Glutamatergic neuron (in vitro differentiated cells): ENCODE results near the gene MDC1. TPM values are rescaled to one million over a fixed set of nuclear protein-coding genes. Genes with fewer than 3 reads are reported as not detected.
"Not testable (repeated sequence)": the region's sequence is repeated elsewhere in the genome, so short reads cannot be mapped to it uniquely, and the experiment has no call there.

Experiments used
- DNase-seq: peaks from one replicate; pipeline ENCODE4 v3.0.0; 2022
- H3K27ac Mint-ChIP-seq: one replicate; pipeline ENCODE4 v1.8.0; 2020; ENCODE audit warnings: mild to moderate bottlenecking, mixed read lengths, inconsistent platforms; ENCODE audit not compliant: unreplicated experiment
- H3K27me3 Mint-ChIP-seq: one replicate; pipeline ENCODE4 v1.8.0; 2020; ENCODE audit warnings: mild to moderate bottlenecking, moderate library complexity, mixed read lengths, inconsistent platforms; ENCODE audit not compliant: unreplicated experiment
- H3K36me3 Mint-ChIP-seq: one replicate; pipeline ENCODE4 v1.8.0; 2020; ENCODE audit warnings: mild to moderate bottlenecking, mixed read lengths, inconsistent platforms; ENCODE audit not compliant: unreplicated experiment
- H3K4me1 Mint-ChIP-seq: one replicate; pipeline ENCODE4 v1.8.0; 2020; ENCODE audit warnings: mild to moderate bottlenecking, low read depth, mixed read lengths, inconsistent platforms; ENCODE audit not compliant: unreplicated experiment
- H3K4me3 Mint-ChIP-seq: one replicate; pipeline ENCODE4 v1.8.0; 2020; ENCODE audit warnings: mild to moderate bottlenecking, mixed read lengths, inconsistent platforms; ENCODE audit not compliant: unreplicated experiment
- H3K9me3 Mint-ChIP-seq: one replicate; pipeline ENCODE4 v1.8.0; 2020; ENCODE audit warnings: mild to moderate bottlenecking, moderate library complexity, mixed read lengths, inconsistent platforms; ENCODE audit not compliant: unreplicated experiment
- total RNA-seq: library from RNA; stranded (reverse); fragmentation: NEBNext Ultra II Directional; extraction: Animal tissue kit (Norgen Biotek cat#: 25700); gene quantifications from one replicate; pipeline ENCODE4 v1.2.1, GENCODE V29; 2021; ENCODE audit not compliant: unreplicated experiment
- TF ChIP-seq, protein P1 (sequence below): fragments of 200-600 bp; sonication (generic); IDR thresholded peaks from one replicate; pipeline ENCODE4 v1.5.0; 2021; ENCODE audit not compliant: partially characterized antibody, unreplicated experiment

MDC1 gene
- total RNA-seq, 1 donor from 2014 or later, result 50.4 TPM

- peak overlapping the region; percentile 98 for H3K27ac Mint-ChIP-seq
- peaks cover 38% of the 10 kb centered on the region for H3K27me3 Mint-ChIP-seq
- TF ChIP-seq, protein P1, sequence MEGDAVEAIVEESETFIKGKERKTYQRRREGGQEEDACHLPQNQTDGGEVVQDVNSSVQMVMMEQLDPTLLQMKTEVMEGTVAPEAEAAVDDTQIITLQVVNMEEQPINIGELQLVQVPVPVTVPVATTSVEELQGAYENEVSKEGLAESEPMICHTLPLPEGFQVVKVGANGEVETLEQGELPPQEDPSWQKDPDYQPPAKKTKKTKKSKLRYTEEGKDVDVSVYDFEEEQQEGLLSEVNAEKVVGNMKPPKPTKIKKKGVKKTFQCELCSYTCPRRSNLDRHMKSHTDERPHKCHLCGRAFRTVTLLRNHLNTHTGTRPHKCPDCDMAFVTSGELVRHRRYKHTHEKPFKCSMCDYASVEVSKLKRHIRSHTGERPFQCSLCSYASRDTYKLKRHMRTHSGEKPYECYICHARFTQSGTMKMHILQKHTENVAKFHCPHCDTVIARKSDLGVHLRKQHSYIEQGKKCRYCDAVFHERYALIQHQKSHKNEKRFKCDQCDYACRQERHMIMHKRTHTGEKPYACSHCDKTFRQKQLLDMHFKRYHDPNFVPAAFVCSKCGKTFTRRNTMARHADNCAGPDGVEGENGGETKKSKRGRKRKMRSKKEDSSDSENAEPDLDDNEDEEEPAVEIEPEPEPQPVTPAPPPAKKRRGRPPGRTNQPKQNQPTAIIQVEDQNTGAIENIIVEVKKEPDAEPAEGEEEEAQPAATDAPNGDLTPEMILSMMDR, result peak; percentile 32
- H3K4me1 Mint-ChIP-seq, result peaks cover 15% of the 10 kb centered on the region
- H3K36me3 Mint-ChIP-seq, result peaks cover 25% of the 10 kb centered on the region
- H3K9me3 Mint-ChIP-seq, result peaks cover 37% of the 10 kb centered on the region
- peak overlapping the region; percentile 97 for H3K4me3 Mint-ChIP-seq
- DNase-seq, result not testable (repeated sequence)
Observed at GRCh38 chr6:30717845-30718720, 1.0 kb upstream of the MDC1 start.

DNA sequence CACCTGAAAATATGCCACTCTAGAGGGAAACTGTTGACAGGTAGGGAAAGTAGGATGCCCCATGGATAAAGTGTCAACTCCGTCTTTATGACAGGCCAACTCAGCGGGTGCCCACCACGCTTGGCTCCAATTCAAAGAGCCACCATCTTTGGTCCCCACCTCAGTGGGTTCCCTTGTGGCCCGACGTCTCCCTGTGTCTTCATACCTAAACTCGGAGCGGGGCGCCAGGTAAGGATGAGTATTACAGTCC is 277 bp downstream of the MDC1 start:
- Mint-ChIP-seq H3K27ac (peak overlapping the region; percentile 98), H3K4me3 (peak overlapping the region; percentile 97), H3K4me1 (peaks cover 10% of the 10 kb centered on the region), H3K9me3 (peaks cover 25% of the 10 kb centered on the region), H3K36me3 (peaks cover 23% of the 10 kb centered on the region), H3K27me3 (peaks cover 33% of the 10 kb centered on the region)
- DNase-seq, result no peak
- TF ChIP-seq, protein P1, result no peak

GRCh38 chr6:30714263-30714662 is 2.8 kb downstream of the MDC1 start:
- TF ChIP-seq, protein P1, result no peak
- Mint-ChIP-seq H3K36me3 (peaks cover 13% of the 10 kb centered on the region), H3K4me3 (no peak overlapping the region), H3K9me3 (peaks cover 6% of the 10 kb centered on the region), H3K4me1 (peaks cover 10% of the 10 kb centered on the region), H3K27me3 (peaks cover 21% of the 10 kb centered on the region), H3K27ac (no peak overlapping the region)
- no peak for DNase-seq

- Mint-ChIP-seq H3K4me3 (no peak overlapping the region), H3K36me3 (peaks cover 13% of the 10 kb centered on the region), H3K27me3 (peaks cover 13% of the 10 kb centered on the region), H3K27ac (peak overlapping the region; percentile 53), H3K9me3 (peaks cover 4% of the 10 kb centered on the region), H3K4me1 (peaks cover 6% of the 10 kb centered on the region)
- DNase-seq, result no peak
- TF ChIP-seq, protein P1, result no peak
Observed at GRCh38 chr6:30712441-30712945, 4.6 kb downstream of the MDC1 start.

- peaks cover 3% of the 10 kb centered on the region for H3K9me3 Mint-ChIP-seq
- H3K27me3 Mint-ChIP-seq, result peaks cover 10% of the 10 kb centered on the region
- H3K4me1 Mint-ChIP-seq, result peaks cover 6% of the 10 kb centered on the region
- TF ChIP-seq, protein P1, result no peak
- H3K4me3 Mint-ChIP-seq, result no peak overlapping the region
- H3K36me3 Mint-ChIP-seq, result peaks cover 17% of the 10 kb centered on the region
- no peak overlapping the region for H3K27ac Mint-ChIP-seq
- DNase-seq, result no peak
Observed at GRCh38 chr6:30711758-30712380, 5.2 kb downstream of the MDC1 start.
